Activated CD8-positive, alpha-beta memory T cell treated with anti-CD3 and anti-CD28 coated beads, Interleukin-2, amount 10 ng/mL, durations not matched to agents 7 days and 5 days (primary cell): ENCODE results near the gene DLG1. TPM values are rescaled to one million over a fixed set of nuclear protein-coding genes. Genes with fewer than 3 reads are reported as not detected.

Experiments used
- ATAC-seq: fragments of 150-1000 bp; cut with Tn5 transposase; one replicate; pipeline ENCODE4 v1.10.0; 2021; ENCODE audit warnings: moderate library complexity
- CTCF ChIA-PET: fragments of 350-600 bp; sonication (Branson Sonifier 250); formaldehyde crosslinking; loops from one replicate; lab custom pipeline; 2021; ENCODE audit warnings: antibody characterized with exemption; lab: Charles Lee
- DNase-seq: peaks from one replicate; pipeline ENCODE4 v3.0.0-alpha.2; 2020
- H3K27ac Mint-ChIP-seq: one replicate; pipeline ENCODE4 v1.8.0; 2021; ENCODE audit warnings: mild to moderate bottlenecking, mixed read lengths
- H3K27me3 Mint-ChIP-seq: one replicate; pipeline ENCODE4 v1.8.0; 2021; ENCODE audit warnings: mixed read lengths
- H3K36me3 Mint-ChIP-seq: one replicate; pipeline ENCODE4 v1.8.0; 2021; ENCODE audit warnings: mild to moderate bottlenecking, mixed read lengths
- H3K4me1 Mint-ChIP-seq: one replicate; pipeline ENCODE4 v1.8.0; 2021; ENCODE audit warnings: mixed read lengths
- H3K4me3 Mint-ChIP-seq: one replicate; pipeline ENCODE4 v1.8.0; 2021; ENCODE audit warnings: mild to moderate bottlenecking, moderate library complexity, mixed read lengths
- H3K9me3 Mint-ChIP-seq: one replicate; pipeline ENCODE4 v1.8.0; 2022; ENCODE audit warnings: low read depth, mixed read lengths
- total RNA-seq, 2 experiments: library from RNA; stranded (reverse); gene quantifications; one replicate each; pipeline ENCODE4 v1.2.3, GENCODE V29; 2021

Gene DLG1
- total RNA-seq, 2 experiments from 2014 or later, result 62.0 to 80.3 TPM

DNA sequence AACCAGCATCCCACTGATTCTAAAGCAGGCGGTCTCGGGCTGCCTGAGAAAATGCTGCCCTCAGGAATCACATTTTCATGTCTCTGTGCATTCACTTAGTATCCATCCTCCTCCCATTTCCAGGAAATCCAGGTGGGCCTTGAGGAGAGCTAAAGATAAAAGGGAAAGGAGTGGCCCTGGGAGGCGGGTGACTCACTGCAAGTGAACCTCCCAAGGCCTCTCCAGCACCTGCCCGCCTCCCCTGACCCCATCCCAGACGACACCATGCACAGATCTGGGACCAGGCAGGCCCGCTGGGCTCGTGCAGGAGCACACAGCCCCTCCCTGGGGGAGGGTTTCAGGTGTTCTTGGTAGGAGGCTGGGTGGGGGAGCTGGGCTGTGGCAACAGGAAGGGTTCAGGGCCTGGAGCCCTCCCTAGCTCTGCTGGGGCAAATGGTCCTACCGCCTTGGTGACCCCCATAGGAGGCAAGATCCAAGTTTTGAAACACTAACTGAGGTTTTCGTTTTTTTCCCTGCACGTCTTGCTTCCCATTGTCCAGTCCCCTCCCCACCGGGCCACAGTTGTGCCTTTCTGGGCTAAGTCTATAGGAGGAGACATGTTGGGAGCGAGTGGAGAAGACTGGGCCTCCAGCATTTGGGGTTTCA is 291.0 kb downstream of the DLG1 start:
- Mint-ChIP-seq H3K9me3 (no peaks in the 10 kb centered on the region), H3K36me3 (no peaks in the 10 kb centered on the region), H3K4me1 (peaks cover 8% of the 10 kb centered on the region), H3K27me3 (no peaks in the 10 kb centered on the region), H3K27ac (no peak overlapping the region), H3K4me3 (no peak overlapping the region)
- CTCF ChIA-PET, result interaction anchor here (1.1 kb wide), 1 partner anchor 91 kb away, joined by 3 read pairs; no protein-coding TSS in a partner anchor
- DNase-seq (no peak), ATAC-seq (no peak)

DNA sequence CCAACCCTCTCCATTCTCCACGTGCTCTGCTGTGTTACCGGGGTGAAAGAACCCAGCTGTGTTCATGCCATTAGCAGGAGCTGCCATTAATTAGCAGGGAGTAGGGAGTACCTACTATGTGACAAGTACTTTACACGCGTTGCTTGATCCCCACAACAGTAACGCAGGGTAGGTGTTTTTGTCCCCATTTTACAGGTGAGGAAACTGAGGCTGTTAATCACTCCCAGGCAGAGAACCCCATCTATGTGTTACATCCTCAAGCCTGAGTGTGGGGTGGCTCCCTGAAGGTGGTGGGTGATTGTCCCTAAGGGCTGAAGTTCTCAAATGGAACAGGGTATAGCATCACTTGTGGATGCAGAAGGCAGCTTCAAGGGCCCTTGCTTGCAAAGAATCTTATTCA is 291.6 kb downstream of the DLG1 start:
- Mint-ChIP-seq H3K9me3 (no peaks in the 10 kb centered on the region), H3K4me1 (peaks cover 8% of the 10 kb centered on the region), H3K36me3 (no peaks in the 10 kb centered on the region), H3K27ac (no peak overlapping the region), H3K4me3 (no peak overlapping the region), H3K27me3 (no peaks in the 10 kb centered on the region)
- DNase-seq (no peak), ATAC-seq (no peak)
- CTCF ChIA-PET, result interaction anchor here (0.8 to 1.1 kb wide), 2 partner anchors 21 to 92 kb away, joined by 3 read pairs; no protein-coding TSS in a partner anchor

DNA sequence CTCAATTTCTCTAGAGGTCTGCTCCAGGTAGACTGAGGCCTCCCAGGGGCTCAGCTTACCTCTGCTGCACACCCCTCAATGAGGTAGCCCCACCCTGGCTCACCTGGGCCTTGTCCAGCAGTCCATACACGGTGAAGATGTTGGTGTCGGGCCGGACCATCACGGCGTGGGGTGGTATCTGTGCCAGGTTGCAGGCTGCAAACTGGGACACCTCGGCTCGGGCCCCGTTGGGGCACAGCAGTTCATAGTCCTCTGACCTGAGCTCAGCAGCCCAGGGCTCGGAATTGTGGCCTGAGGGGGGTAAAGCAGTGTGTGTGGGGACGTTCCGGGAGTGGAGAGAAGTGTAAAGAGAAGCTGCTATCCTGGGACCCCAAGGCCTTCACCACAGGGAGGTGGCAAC is 292.0 kb downstream of the DLG1 start:
- CTCF ChIA-PET, result interaction anchor here (0.8 to 1.1 kb wide), 2 partner anchors 22 to 92 kb away, joined by 3 read pairs; no protein-coding TSS in a partner anchor
- Mint-ChIP-seq H3K36me3 (no peaks in the 10 kb centered on the region), H3K9me3 (no peaks in the 10 kb centered on the region), H3K4me1 (peaks cover 9% of the 10 kb centered on the region), H3K27me3 (peaks cover 2% of the 10 kb centered on the region), H3K4me3 (no peak overlapping the region), H3K27ac (no peak overlapping the region)
- DNase-seq, result no peak
- ATAC-seq, result no peak

- Mint-ChIP-seq H3K4me3 (peak overlapping the region; percentile 73), H3K36me3 (no peaks in the 10 kb centered on the region), H3K4me1 (peaks cover 9% of the 10 kb centered on the region), H3K27me3 (peaks cover 2% of the 10 kb centered on the region), H3K27ac (peak overlapping the region; percentile 71), H3K9me3 (no peaks in the 10 kb centered on the region)
- no peak for DNase-seq
- peak; percentile 21 for ATAC-seq
- CTCF ChIA-PET, result interaction anchor here (0.6 to 5.0 kb wide), 8 partner anchors 16 to 570 kb away, joined by 3 to 38 read pairs (median 3); partner anchors contain the start of gene MELTF
These were observed 294.7 kb downstream of the DLG1 start for GRCh38 chr3:197003461-197004385.

DNA sequence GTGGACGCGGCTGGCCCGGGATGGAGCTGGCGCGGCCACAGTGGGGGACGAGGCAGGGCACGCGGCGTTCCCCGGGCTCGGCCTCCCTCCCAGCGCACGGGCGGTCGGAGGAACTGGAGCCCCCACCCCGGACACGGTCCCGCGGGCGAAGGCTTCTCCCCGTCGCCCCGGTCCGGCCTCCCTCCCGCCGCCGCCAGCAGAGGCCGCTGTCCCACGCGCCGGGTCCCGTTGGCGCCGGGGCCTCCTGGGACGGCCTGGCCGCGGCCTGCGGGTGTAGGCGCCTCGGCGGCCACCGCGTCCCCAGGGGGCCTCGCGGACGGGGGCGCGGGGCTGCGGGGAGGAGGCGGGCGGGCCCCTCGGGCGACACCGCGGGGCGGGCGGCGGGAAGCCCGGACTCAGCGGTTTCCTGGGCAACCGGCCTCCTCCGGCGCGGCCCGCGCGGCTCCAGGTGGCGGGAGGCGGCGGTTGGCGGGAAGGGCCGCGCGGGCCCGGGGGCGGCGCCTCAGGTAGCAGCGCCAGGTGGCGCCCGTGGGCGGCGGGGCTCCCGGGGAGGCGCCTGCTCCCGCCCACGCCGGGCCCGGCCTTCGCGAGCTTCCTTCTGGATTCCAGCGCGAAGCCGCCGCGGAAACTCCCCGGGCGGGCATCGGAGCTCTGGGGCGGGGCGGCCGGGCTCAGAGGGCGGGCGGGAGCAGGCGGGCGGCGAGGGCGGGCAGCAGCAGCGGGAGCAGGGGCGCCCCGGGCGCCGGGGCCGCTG is 295.5 kb downstream of the DLG1 start:
- Mint-ChIP-seq H3K4me3 (peak overlapping the region; percentile 73), H3K36me3 (no peaks in the 10 kb centered on the region), H3K9me3 (no peaks in the 10 kb centered on the region), H3K27ac (no peak overlapping the region), H3K27me3 (peaks cover 2% of the 10 kb centered on the region), H3K4me1 (peaks cover 9% of the 10 kb centered on the region)
- CTCF ChIA-PET, result interaction anchor here (0.6 to 5.0 kb wide), 9 partner anchors 17 to 569 kb away, joined by 3 to 38 read pairs (median 3); partner anchors contain the start of gene MELTF
- DNase-seq (peak; percentile 76), ATAC-seq (peak; percentile 84)

DNA sequence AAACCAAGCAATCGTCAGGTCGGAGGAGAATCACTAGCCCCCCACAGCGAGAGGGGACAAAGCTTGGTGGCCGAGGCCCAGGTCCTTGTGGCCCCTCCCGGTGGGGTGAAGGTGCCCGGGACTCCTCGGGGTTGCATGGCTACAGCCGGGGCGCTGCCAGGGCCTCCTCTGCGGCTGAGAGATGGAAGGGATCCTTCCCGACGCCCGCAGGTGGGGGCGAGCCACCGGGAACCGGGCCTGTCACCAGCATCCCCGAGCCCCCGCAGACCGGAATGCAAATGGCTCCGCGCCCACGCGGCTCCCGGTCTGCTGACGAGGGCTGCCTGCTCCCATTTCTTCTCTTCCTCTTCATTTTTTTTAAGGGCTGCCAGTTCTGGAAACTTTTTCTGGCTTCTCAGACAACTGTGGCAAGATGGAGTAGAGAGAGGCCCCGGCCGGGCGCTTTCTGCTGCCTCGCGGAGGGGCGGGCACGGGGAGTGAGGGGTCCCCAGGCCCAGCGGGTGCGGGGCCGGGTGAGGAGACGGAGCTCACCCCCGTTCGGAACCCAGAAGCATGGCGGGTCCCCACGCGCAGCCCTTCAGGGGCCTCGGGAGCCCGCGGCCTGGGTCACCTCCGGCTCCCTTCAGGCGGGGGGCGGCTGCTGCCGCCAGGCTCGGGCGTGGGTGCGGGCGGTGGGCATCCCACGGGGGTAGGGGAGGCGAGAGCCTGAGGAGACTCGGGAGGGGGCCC is 296.3 kb downstream of the DLG1 start:
- Mint-ChIP-seq H3K9me3 (no peaks in the 10 kb centered on the region), H3K27ac (peak overlapping the region; percentile 9), H3K36me3 (no peaks in the 10 kb centered on the region), H3K4me1 (peaks cover 9% of the 10 kb centered on the region), H3K27me3 (peaks cover 2% of the 10 kb centered on the region), H3K4me3 (peak overlapping the region; percentile 46)
- ATAC-seq (no peak), DNase-seq (no peak)
- CTCF ChIA-PET, result interaction anchor here (1.0 to 5.0 kb wide), 5 partner anchors 17 to 187 kb away, joined by 3 to 38 read pairs (median 4); partner anchors contain the start of gene MELTF

DNA sequence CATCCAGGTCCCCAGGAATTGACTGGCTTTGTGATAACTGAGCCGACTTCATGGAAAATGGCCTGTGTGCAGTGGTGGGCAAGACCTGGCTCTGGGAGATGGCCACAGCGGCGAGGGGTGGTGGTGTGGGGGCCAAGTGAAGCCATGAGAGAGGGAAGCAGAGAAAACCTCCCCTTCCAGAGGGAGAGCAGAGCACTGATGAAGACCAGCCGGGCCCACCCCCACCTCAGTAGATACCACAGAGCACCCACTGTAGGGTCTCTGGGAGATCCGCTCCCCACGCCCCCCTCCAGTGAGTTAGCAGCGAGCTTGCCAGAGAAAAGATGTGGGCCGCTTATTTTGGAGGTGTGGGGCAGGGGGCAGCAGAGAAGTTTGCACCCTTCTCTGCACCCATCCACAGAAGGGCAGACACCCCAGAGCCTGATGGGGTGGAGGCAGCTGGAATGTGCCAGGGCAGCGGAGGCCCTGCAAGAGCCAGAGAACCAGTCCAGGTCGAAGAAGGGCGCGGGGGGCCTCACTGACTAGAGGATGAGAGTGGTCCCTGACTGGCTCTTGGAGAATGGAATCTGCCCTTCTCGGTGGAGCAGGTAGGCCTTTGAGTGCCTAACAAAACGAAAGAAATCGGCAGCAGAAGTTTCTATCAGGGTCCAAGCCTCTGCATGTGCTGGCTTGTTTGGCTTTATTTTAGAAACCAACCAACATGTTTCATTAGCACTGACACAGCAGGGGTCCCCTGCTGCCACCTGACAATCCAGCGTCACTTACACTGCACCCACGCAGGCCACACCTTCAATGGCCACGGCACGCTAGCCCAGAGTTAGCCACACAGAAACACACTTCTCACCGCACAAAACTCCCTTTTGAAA is 297.1 kb downstream of the DLG1 start:
- Mint-ChIP-seq H3K27me3 (peaks cover 2% of the 10 kb centered on the region), H3K36me3 (no peaks in the 10 kb centered on the region), H3K27ac (peak overlapping the region; percentile 9), H3K9me3 (no peaks in the 10 kb centered on the region), H3K4me3 (peak overlapping the region; percentile 46), H3K4me1 (peaks cover 9% of the 10 kb centered on the region)
- CTCF ChIA-PET, result interaction anchor here (5.0 kb wide), 1 partner anchor 29 kb away, joined by 38 read pairs; the partner anchor contains the start of gene MELTF
- DNase-seq, result no peak
- no peak for ATAC-seq

- ATAC-seq (no peak), DNase-seq (no peak)
- Mint-ChIP-seq H3K4me3 (no peak overlapping the region), H3K27ac (no peak overlapping the region), H3K9me3 (no peaks in the 10 kb centered on the region), H3K27me3 (peaks cover 2% of the 10 kb centered on the region), H3K4me1 (peaks cover 9% of the 10 kb centered on the region), H3K36me3 (no peaks in the 10 kb centered on the region)
- CTCF ChIA-PET, result interaction anchor here (5.0 kb wide), 1 partner anchor 30 kb away, joined by 38 read pairs; the partner anchor contains the start of gene MELTF
These were observed 298.2 kb downstream of the DLG1 start for GRCh38 chr3:197000211-197000610.

DNA sequence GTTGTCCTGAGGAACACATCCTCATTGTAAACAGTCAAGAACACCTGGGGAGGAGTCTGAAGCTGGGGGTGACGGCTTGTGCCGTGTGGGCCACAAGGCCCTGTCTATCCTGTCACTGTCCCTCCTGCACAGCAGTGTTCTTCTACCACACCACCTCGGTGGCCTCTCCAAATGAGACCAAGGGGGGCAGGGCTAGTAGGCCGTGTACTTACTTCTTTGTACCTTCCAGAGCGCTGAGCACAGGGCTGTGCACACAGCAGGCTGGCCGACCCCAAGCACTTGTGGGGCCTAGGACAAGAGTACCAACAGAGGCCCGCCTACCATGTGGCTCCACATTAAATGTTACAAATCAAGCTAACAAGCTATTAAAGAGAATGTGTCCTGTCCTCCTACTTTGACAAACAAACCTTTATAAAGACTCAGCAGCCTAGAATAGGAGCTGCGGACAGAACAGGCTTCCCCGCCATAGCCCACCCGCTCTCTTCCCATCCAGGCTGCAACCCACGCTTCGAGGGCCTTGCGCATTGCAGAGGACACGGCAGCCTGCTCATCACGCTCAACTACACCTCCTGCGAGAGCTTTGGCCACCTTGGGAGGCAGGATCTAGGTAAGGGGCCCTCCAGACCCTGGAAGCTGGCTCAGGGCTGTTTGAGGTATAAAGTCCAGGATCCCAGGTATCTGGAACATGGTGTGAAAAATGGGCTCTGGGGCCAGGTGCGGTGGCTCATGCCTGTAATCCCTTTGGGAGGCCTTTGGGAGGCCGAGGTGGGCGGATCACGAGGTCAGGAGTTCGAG is 299.2 kb downstream of the DLG1 start:
- peaks cover 6% of the 10 kb centered on the region for H3K4me1 Mint-ChIP-seq
- ATAC-seq (no peak), DNase-seq (no peak)
- CTCF ChIA-PET, result no interaction called here
- peaks cover 2% of the 10 kb centered on the region for H3K27me3 Mint-ChIP-seq
- no peak overlapping the region for H3K4me3 Mint-ChIP-seq
- H3K27ac Mint-ChIP-seq, result no peak overlapping the region
- H3K9me3 Mint-ChIP-seq, result no peaks in the 10 kb centered on the region
- no peaks in the 10 kb centered on the region for H3K36me3 Mint-ChIP-seq

DNA sequence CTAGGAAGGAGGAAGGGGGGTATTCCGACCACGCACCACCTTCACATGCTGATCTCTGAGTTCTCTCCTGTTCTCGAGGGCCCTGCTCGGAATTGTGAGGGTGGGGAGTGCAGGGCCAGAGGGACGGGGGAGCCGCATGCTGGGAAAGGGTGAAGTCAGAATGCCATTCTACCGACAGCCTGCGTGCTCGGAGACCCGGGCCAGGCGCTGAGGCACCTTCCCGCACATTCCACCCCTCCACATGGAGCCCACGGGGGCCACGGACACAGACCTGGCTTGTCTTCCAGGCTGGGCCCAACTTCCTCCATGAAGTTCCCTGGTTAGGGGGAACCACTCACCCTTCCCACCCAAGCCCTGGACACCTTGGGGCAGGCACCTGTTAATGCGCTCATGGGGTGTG is 301.1 kb downstream of the DLG1 start:
- no peak for ATAC-seq
- Mint-ChIP-seq H3K4me1 (peaks cover 2% of the 10 kb centered on the region), H3K27me3 (peaks cover 2% of the 10 kb centered on the region), H3K27ac (no peak overlapping the region), H3K9me3 (no peaks in the 10 kb centered on the region), H3K4me3 (no peak overlapping the region), H3K36me3 (no peaks in the 10 kb centered on the region)
- CTCF ChIA-PET, result interaction anchor here (1.4 kb wide), 1 partner anchor 32 kb away, joined by 5 read pairs; the partner anchor contains the start of gene MELTF
- DNase-seq, result no peak
